G401.6 (cell line): ENCODE data around the gene TAF6.

ENCODE experiments used
- FAIRE-seq: peaks from 2 replicates; lab custom pipeline; 2012; peaks lifted over from hg19 to GRCh38; lab: Jason Lieb, UNC

The TAF6 gene

DNA sequence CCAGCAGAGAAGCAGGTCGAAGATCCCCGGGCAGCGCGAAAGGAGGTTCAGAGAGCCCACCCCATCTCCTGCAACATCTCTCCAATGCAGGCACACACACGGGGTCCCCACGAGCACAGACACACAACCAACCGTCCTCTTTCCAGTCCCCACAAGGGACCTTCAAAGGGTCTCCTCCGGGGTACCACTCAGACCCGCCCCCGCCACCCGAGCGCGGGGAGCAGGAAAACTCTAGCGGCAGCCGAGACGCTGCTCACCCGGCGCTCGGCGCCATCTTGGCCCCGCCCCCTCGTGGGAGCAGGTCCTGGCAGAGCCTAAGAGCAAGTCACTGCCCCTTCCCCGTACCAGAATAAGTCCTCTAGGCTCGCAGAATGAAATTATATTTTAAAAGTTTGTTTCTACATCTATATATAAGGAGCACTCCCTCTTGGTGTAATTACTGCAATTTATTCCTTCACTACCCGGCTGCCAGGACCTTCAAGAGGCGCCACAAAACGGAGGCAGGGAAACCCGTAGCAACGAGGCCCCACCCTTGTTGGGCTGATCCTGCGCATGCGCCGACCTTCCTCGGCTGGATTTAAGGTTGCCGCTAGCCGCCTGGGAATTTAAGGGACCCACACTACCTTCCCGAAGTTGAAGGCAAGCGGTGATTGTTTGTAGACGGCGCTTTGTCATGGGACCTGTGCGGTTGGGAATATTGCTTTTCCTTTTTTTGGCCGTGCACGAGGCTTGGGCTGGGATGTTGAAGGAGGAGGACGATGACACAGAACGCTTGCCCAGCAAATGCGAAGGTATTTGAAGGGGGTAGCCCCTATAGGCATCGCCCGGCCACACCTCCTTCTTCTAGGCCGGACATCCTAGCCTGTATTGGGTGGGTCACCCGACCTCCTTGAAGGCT lies at the start of gene TAF6, which contains the start of gene CNPY4:
TAF6 (minus strand) TSS at position 287 of the 898 bp plus-strand sequence. CDS start 5,149 bp downstream, outside the sequence.
CNPY4 (plus strand) TSS at position 563 of the 898 bp plus-strand sequence; CDS start at position 674, 111 bp downstream.
- FAIRE-seq, result peak; percentile 63

DNA sequence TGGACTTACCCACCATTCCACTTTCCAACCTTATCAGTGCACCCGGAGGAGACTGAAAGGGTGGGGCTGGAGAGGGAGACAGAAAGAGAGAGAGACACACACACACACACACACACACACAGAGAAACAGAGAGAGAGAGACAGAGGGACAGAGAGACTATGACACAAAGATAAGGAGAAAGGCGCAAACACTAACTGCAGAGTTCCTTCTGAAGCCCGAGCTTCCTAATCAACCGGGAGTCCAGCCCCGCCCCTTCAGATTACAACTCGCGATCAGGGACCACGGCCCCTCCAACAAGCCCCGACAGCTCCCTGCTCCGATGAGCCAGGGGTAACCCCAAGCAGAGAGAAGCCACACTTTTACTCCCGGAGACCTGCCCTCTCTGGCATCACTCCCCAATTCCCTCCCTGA lies 48.8 kb upstream of the TAF6 start:
- FAIRE-seq, result no peak

- no peak for FAIRE-seq
Measured at GRCh38 chr7:100166970-100167911, 48.1 kb upstream of the TAF6 start.

GRCh38 chr7:100166317-100166940 lies 47.3 kb upstream of the TAF6 start:
- FAIRE-seq, result no peak

DNA sequence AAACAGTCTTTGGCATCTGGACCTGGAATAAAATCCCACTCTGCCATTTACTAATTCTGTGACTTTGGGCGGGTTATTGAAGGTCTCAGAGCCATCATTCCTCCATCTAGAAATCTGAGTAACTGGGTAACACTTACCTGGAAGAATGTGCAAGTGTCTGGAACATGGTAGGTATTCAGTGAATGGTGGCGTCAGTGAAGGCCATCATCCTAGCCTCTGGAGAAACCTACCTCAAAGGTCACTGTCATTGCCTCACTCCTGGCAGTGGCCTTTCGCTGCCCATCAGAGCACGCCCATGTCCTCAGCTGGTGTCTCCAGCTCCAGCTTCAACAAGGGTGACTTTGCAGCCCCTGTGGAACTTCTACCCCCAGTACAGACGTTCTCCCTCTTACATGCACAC lies 44.7 kb upstream of the TAF6 start:
- no peak for FAIRE-seq

DNA sequence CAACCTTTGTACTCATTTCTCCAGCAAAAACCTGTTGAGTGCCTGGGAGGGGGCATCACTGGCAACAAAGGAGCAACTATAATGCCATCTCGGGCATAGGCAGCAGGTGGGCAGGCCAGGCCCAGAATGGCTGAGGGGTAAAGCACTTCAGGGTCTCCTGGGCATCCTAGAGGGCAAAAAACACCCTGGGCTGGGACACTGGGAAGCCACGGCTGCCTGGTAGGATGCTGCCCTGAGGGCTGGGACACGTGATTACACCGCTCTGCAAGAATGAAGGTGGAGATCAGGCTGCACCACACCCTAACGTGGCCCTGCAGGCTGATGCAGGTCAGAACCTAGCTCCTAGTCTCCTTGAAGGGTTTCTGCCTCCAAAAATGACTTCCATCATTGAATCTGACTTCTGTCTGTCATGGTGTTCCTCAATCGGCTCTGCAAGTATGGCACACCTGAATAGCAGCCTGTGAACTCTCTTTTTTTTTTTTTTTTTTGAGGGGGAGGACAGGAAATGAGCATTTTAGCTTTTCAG lies 43.9 kb upstream of the TAF6 start:
- FAIRE-seq, result no peak

- FAIRE-seq, result no peak
Measured at GRCh38 chr7:100160067-100160466, 40.9 kb upstream of the TAF6 start.

- no peak for FAIRE-seq
Measured at GRCh38 chr7:100159099-100159623, 40.0 kb upstream of the TAF6 start.

GRCh38 chr7:100158229-100159098 lies 39.3 kb upstream of the TAF6 start, which contains the start of gene TRAPPC14:
Gene TRAPPC14, minus strand, starts transcription at chr7:100158723. Its CDS starts 224 bp downstream, at chr7:100158499.
- FAIRE-seq, result no peak

- no peak for FAIRE-seq
Measured at GRCh38 chr7:100157334-100158228, 38.4 kb upstream of the TAF6 start.

GRCh38 chr7:100157069-100157333 lies 37.8 kb upstream of the TAF6 start:
- no peak for FAIRE-seq

- FAIRE-seq, result no peak
Measured at GRCh38 chr7:100156331-100157068, 37.3 kb upstream of the TAF6 start.

DNA sequence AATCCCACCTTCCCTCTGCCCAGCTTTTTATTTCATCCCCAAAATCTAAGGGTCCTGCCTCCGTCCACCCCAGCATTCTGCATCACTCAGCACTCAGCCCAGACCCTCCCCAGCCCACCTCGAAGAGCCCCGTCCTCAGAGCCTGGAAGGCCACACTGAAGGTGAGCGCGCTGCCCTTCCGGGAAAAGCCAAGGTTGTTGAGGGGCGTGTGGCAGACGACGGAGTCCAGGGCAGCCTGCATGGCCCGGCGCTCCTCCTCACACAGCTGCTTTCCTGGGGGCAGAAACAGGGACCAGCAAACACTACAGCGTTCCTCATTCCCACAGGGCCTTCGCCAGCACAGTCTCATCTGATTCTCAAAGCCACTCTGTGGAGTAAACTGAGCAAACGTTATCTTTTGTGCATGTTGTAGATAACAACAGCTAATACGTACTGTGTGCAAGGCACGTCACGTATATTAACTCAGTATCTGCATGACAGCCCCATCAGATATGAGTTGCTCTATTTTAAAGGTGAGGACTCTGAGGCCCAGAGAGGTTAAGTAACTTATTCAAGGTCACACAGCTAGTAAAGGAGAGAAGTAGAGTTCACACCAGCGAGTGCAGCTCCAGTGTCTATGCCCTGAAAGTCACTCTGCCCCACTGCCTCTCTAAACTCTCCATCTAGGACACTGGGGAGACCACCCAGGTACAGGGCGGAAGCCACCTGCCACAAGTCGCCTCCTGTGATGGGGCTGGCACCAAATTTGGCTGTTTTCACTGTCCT lies 36.6 kb upstream of the TAF6 start:
- no peak for FAIRE-seq

DNA sequence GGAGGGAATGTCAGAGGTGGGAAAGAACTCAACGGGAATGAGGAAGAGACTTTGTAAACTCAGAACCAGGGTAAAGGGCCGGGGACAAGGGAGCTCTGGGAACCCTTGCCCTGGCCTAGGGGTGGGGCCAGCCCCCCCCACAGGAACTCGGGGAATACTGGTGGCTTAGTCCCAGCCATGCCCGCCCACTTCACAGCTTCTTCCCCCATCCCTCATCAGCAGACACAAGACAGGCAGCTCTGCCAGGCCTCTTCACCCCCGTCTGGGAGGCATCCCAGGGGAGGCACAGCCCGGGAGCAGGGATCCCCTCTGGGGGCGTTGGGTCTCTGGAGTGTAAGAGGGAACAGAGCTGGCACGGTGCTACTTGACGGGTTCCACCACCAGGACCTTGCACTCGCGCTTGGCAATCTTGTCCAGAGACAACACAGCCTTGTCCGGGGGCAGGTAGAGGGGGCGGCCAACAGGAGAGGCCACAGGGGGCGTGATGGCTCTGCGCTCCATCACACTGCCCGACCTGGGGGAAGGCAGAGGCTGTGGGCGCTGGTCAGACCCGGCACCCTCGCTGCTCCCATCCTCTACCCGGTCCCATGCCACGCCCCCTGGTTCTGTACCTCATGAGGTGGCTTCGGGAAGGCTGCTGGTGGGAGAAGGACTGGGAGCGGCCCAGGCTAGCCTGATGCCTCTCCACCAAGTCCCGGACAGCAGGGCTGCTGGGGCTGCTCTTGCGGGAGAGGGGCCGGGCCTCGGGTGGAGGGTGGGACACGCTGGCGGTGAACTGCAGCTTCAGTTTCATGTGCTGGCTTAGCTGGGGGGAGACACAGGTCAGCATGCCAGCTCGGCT lies 35.7 kb upstream of the TAF6 start:
- FAIRE-seq, result no peak

DNA sequence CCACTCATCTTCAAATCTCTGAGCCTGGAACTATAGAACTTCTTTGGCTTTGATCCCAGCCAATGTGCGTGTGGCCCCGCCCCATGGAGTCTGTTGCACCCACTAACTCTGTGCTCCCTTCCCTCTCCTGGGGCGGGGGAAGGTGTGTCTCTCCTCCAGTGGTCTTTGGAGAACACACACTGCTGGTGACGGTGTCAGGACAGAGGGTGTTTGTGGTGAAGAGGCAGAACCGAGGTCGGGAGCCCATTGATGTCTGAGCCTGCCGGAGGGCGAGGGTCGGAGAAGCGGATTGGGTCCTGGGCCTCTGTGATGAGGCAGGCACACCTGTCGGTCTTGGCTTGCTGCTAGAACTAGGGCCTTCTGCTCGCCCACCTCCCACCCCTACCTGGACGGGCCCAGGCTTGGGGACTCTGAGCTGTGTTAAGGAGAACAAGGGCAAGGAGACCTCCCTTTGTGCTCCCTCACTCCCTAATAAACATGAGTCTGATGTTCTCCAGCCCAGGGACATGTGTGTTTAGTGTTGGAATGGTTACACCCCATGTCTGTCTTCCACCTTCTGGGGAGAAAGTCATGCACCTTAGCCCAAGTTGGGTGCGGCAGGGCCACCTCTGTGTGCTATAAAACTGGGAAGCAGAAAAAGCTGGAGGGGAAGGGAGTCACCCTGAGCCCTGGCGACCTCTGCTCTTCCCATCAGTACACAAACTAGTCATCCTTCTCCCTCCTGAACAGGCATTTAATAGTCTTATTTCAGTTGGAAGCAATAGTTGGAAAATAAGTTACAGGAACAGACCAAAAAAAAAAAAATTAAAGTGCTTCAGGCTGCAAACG lies 34.8 kb upstream of the TAF6 start:
- FAIRE-seq, result no peak

- no peak for FAIRE-seq
Measured at GRCh38 chr7:100152937-100153666, 33.9 kb upstream of the TAF6 start.
